GM18907 (cell line): ENCODE measurements around the gene HORMAD2.

Source experiments
- ATAC-seq: cut with Tn5 transposase; IDR thresholded peaks from one replicate; pipeline ENCODE4 v1.9.1; 2021; ENCODE audit warnings: mild to moderate bottlenecking, moderate library complexity; ENCODE audit not compliant: unreplicated experiment

The HORMAD2 gene

GRCh38 chr22:30104501-30105156 lies 24.4 kb downstream of the HORMAD2 start:
- ATAC-seq: no peak

GRCh38 chr22:30105483-30105882 lies 25.2 kb downstream of the HORMAD2 start:
- no peak for ATAC-seq

- no peak for ATAC-seq
These were observed 33.2 kb downstream of the HORMAD2 start for GRCh38 chr22:30113494-30113893.

- no peak for ATAC-seq
These were observed 34.1 kb downstream of the HORMAD2 start for GRCh38 chr22:30114361-30114760.

GRCh38 chr22:30115705-30116104 lies 35.4 kb downstream of the HORMAD2 start:
- no peak for ATAC-seq

- no peak for ATAC-seq
These were observed 36.3 kb downstream of the HORMAD2 start for GRCh38 chr22:30116362-30117117.

GRCh38 chr22:30117256-30117655 lies 37.0 kb downstream of the HORMAD2 start:
- no peak for ATAC-seq

- ATAC-seq: no peak
These were observed 38.0 kb downstream of the HORMAD2 start for GRCh38 chr22:30118291-30118690.

GRCh38 chr22:30121960-30122359 lies 41.7 kb downstream of the HORMAD2 start:
- ATAC-seq: no peak

- no peak for ATAC-seq
These were observed 43.2 kb downstream of the HORMAD2 start for GRCh38 chr22:30123463-30123862.

GRCh38 chr22:30127749-30128166 lies 47.5 kb downstream of the HORMAD2 start:
- no peak for ATAC-seq

- ATAC-seq: no peak
These were observed 48.2 kb downstream of the HORMAD2 start for GRCh38 chr22:30128511-30128910.

GRCh38 chr22:30129636-30130035 lies 49.4 kb downstream of the HORMAD2 start:
- ATAC-seq: no peak

- no peak for ATAC-seq
These were observed 52.2 kb downstream of the HORMAD2 start for GRCh38 chr22:30132290-30132996.

GRCh38 chr22:30140414-30140813 lies 60.1 kb downstream of the HORMAD2 start:
- no peak for ATAC-seq

GRCh38 chr22:30143265-30143664 lies 63.0 kb downstream of the HORMAD2 start:
- ATAC-seq: no peak

GRCh38 chr22:30144391-30144790 lies 64.1 kb downstream of the HORMAD2 start:
- no peak for ATAC-seq

GRCh38 chr22:30150212-30150611 lies 69.9 kb downstream of the HORMAD2 start:
- no peak for ATAC-seq

- no peak for ATAC-seq
These were observed 78.0 kb downstream of the HORMAD2 start for GRCh38 chr22:30158277-30158676.

- ATAC-seq: no peak
These were observed 78.7 kb downstream of the HORMAD2 start for GRCh38 chr22:30158744-30159500.
